Activated CD4-positive, CD25-positive, alpha-beta regulatory T cell (primary cell): ENCODE measurements around the gene RARB.

ENCODE experiments used
- DNase-seq, 4 experiments: peaks; one replicate each; lab custom pipeline; 2025; lab: John Stamatoyannopoulos, UW

Gene RARB

DNA sequence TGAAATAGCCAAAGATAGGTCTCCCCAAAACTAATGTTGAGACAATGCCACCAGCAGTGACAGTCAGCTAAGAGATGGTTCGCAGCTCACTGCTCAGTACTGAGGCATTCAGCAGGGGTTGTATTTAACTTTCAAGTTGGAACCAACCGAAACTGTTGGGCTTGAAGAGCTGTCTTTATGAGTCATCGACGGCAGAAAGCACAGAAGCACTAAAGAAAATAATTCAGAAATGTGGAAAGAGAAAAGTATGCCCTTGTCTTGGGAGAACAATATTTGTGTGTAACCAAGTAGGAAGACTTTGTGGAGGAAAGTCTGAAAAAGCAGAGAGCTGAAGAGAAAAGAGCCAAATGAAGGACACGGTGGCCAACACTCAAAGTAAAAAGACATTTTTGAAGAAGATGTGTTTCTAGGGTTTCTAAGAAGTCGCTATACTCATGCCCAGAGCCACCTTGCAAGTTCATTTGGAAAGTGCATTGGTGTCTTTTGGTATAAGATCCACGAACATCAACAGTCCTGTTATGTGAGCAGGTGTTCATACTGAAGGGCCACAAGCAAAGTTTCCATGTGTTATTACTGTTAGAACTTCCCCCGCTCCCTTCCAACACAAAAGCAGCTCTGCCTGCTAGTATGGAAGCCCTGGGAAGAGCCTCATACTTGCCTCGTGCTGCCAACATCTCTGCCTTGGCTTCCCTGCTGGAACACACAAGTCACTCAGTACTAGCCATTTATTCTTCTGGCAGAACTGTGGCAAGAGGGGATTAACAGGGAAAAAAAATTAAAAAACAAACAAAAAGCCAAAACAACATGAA is 4.1 kb upstream of the RARB start:
- no peak for DNase-seq

- DNase-seq, result no peak
These were observed 3.4 kb upstream of the RARB start for GRCh38 chr3:25424614-25425013.

- DNase-seq, result no peak
These were observed 1.7 kb upstream of the RARB start for GRCh38 chr3:25426408-25426807.

- DNase-seq, result no peak
These were observed 908 bp upstream of the RARB start for GRCh38 chr3:25427155-25427554.

DNA sequence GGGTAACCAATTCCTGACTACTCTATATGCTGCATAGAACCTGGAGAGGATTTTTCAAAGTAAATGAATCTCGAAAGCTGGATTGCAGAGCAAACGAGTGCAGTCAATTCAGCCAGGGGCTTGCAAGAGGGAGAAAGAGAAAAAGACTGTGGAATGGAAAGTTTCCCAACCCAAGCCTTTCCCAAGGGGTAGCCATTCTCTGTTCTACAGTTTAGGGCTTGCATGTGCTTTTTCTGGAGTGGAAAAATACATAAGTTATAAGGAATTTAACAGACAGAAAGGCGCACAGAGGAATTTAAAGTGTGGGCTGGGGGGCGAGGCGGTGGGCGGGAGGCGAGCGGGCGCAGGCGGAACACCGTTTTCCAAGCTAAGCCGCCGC is 511 bp upstream of the RARB start:
- no peak for DNase-seq

DNA sequence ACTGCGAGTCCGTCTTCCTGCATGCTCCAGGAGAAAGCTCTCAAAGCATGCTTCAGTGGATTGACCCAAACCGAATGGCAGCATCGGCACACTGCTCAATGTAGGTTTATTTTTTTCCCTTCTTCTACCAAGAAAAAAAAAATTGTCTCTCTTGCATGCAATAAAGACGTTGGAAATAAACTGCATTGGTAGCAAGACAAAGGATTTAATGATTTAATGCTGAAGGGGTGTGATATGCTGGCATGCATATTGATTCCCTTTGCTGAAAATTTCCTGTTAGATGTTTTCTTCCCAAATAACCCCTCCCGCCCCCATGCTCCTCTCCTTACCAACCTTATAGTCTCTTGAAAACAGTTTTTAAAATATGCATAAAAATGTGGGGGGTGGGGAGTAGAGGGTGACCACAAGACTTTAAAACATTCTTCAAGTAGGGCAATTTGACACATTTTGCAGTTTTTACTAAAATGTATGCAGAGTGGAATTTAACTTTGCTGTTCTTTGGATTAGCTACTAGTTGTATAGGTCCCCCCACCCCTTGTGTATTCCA is 799 bp downstream of the RARB start:
- DNase-seq, result no peak

DNA sequence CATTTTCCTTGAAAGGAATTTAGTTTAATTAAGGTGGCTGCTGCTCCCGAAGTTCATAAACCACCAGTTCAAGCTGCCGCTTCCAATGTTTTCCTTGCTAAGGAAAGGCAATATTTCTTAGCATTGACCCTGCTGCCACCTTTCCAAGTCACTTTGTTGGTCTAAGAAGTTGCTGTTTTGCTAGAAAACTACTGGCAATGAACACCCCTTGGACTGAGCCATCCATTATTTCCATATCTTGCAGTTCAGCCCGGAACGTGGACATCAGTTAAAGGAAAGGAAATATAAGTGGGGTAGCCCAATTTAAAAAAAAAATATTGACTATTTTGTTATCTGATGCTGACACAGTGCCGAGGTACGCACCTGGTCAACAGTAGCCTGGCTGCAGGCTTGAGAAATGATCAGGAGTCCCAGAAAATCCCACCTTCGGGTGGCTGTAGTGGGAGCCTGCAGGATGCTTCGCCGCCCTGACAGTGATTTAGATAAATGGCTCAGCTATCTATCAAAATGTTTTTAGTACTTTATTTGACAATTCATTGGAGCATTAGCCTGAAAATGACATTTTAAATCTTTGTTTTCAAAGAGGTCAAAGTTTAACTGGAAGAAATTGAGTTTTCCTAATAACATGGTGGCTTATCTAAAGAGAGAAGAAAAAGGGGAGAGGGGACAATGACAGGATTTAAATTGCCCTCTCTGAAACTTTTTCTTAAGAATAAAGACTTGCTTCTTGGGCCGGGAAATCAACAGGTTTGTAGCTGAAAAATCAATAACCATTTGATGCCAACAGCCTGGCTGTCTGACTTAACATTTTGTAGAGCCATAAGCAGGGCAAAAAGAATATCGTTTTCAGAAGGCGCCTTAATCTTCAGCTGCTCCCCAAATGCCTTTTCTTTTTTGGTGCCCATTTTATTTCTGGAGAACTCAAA is 1.6 kb downstream of the RARB start:
- no peak for DNase-seq

- DNase-seq, result no peak
These were observed 2.3 kb downstream of the RARB start for GRCh38 chr3:25430287-25430934.

DNA sequence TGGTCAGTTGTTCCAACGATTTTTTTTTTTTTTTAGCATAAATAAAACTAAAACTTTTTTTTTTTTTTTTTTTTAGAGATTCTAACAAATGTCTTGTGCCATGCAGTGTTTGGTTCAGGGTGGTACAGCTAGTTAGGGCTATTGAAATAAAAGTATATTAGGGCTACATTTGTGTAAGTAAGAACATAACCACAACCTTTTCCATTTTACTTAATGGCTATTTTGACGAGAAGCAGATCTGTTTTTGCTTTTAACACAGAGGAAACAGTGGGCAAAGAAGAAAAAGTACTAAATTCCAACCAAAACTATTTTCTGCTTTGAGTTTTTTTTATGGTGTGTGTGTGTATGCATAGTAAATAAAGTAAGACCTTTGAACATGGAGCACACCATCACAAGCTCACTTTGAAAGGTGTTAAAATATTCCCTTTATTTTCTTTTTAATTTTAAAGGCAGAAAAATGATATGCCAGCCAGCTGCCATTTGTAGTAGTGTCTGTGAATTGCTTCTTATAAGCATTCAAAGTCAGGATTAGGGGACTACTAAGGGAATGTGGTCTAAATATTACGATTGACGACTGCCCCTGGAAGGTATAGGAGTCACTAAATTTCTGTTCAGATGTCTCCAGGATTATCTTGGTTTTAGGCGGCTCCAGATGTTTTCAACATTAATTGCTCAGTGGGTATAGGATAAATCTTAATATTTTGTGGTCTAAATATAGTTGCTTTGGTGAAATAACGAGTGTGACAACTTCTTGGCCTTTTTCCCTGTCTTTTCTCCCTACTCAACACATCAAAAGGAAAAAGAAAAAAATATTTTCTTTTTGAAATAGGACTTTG is 3.1 kb downstream of the RARB start:
- no peak for DNase-seq

GRCh38 chr3:25432176-25432720 is 4.2 kb downstream of the RARB start:
- no peak for DNase-seq

DNA sequence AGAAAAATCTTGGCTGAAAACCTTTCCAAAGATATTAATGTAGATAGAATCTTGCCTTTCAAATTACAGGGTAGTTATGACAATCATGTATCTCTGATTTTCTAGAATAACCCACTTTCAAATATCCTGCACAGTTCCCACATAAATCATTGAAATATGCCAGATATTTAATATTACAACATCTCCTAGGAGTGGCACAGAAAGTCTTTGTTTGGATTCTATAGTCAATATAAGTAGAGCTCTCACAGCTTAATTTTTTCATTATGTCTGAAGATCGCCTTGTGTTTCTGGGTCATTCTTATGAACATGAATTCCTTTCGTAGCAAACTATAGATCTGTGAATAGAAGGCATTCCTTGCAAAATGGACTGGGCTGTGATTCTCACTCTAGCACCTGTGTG is 5.0 kb downstream of the RARB start:
- no peak for DNase-seq

DNA sequence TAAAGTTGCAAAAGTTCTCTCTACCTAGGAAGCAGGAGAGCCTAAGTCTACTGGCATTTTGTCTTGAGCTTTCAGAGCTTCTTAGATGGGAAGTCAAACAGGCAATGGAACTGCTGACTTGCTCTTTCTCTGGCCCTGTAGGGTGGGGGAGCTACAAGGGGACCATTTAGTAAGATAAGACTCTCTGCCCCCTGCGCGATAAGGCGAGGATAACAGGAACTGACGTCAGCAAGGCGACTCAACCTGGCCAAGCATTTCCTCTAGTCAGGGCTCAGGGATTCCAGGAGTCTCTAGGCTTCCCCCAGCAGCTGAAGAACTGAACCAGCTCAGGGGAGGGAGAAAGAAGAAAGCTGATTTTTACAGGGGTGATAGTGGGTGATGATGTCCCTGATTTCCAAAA is 5.8 kb downstream of the RARB start:
- DNase-seq, result no peak

GRCh38 chr3:25437953-25438352 is 9.9 kb downstream of the RARB start:
- DNase-seq, result no peak

DNA sequence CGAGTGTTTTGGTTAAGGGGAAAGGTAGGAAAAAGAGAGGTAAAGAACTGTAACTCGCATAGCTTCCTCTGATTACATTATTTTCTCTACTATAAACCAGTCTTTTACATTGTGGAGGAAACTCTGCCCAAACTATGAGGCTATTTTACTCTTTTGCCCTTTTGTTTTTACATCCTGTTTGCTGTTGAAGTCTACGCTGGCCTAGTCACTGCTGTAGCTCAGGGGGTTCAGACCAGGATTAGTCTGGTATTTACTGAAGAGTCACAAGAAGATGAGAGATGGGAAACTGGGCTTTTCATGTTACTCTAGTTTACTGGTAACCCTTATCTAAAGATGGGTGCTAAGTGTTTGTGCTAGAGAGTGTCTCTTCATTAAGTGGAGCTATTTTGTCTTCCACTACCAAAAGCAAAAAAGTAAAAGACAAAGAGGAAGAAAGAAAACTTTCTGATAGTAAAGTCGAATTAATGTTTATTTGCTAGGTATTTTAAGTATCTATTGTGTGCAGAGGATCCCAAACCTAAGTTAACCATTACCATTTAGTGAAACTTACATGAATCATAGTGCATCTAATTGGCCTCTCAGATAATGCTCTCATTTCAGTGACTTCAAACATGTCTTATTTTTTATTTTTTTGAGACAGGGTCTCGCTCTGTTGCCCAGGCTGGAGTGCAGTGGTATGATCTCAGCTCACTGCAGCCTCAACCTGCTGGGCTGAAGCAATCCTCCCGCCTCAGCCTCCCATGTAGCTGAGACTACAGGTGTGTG is 10.9 kb downstream of the RARB start:
- DNase-seq, result no peak

- DNase-seq, result no peak
These were observed 13.3 kb downstream of the RARB start for GRCh38 chr3:25441234-25441856.

DNA sequence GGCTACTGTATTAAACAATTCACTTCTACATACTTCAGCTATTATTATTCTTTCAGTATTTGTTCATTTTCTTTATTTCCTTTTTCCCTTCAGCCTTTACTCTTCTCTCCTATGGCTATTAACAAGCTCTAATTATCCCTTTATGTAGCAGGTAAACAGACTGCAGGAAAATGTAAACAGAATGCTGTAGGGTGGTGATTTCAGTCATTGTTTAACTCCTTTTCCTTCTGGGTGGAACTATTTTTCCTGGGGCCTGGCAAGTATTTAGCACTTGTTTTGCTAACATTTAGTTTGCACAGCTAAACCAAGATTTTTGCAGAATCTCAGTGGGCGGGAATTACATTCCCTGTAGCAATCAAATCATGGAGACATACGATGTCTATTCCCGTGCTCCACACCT is 14.4 kb downstream of the RARB start:
- no peak for DNase-seq

DNA sequence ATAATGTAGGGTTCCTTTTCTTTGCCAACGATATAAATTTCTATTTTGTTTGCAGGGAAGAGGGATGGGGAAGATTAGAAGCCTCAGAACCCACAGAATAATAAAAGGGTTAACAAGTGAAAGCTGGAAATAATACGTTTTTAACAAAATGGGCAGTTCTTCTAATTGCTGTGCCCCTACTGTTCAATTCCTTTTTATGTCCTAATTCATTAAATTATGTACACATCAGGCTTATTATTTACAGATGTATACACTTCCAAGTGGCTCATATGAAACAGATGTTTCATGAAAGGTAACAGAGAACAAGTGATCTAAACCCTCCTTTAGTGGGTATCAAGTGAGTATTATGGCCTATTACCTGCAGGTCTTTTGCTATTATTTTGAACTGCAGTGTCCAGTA is 16.2 kb downstream of the RARB start:
- DNase-seq, result no peak

DNA sequence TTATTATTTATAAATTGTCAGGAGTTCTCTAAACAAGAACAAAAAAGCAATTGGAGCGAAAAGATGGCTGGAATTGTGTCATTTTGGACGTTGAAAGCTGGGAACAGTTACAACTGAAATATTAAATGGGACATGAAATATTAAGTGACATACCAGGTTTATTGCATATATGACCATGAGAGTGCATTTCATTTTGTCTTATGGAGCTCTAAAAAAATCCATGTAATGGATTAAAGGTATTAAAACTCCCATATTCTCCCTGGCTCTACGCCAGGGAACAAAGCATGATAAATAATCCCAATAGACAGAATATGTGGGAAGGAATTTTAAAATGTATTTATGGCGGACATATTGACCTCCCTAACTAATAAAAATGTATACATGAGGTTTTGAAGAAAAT is 17.7 kb downstream of the RARB start:
- no peak for DNase-seq

- DNase-seq, result no peak
These were observed 19.2 kb downstream of the RARB start for GRCh38 chr3:25447285-25447684.

DNA sequence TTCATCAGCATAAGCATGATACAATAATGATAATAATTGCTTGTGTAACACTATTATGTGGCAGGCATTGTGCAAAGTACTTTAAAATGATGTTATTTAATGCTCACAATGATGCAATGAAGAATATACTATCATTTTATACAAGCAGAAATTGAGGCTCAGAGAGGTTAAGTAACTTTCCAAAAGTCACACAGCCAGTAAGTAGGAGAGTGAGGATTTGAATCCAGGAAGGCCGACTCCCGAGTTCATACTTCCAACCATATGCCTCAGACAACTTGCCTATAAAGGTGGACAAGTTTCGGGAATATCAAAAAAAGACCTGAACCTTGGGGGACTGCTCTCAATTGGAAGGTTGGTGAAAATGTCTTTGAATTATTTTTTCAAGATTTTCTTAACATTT is 19.9 kb downstream of the RARB start:
- no peak for DNase-seq
